HCEC 1CT (cell line): ENCODE results near the gene NEK6.

ENCODE experiments used
- DNase-seq: peaks from one replicate; pipeline ENCODE4 v3.0.0-alpha.2; 2017

NEK6 gene

DNA sequence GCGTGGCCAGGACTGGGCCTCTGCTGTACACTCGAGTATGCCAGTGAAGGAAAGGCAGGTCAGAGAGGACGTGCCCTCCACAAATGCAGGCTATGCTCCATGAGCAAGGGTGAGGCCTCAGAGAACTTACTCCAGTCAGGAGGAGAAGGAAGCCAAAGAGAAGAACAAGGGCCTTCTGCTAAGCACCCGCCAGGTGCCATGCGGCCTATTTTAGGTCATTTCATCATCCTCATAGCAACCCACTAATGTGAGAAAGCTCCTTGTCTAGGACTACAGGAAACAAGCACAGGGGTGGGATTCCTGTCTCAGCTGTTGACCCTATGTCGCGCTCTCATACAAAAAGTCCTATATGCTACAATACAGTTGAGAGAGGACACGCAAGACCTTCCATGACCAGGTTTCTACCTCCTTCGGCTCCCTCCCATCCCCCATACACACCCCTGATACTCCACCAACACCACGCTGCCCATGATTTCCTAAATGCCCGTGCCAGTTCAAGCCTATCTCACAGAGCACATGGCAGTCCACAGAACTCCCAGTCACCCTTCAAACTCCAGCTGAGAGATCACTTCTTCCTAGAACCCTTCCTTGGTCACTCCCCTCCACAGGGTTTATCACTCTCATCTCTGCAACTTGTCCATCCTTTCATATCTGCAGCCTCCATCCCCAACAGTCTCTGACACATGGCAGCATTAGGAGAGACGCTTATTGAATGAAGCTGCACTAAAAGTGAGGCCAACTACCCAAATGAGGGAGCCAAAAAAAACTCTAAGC is 130.7 kb downstream of the NEK6 start:
- no peak for DNase-seq

DNA sequence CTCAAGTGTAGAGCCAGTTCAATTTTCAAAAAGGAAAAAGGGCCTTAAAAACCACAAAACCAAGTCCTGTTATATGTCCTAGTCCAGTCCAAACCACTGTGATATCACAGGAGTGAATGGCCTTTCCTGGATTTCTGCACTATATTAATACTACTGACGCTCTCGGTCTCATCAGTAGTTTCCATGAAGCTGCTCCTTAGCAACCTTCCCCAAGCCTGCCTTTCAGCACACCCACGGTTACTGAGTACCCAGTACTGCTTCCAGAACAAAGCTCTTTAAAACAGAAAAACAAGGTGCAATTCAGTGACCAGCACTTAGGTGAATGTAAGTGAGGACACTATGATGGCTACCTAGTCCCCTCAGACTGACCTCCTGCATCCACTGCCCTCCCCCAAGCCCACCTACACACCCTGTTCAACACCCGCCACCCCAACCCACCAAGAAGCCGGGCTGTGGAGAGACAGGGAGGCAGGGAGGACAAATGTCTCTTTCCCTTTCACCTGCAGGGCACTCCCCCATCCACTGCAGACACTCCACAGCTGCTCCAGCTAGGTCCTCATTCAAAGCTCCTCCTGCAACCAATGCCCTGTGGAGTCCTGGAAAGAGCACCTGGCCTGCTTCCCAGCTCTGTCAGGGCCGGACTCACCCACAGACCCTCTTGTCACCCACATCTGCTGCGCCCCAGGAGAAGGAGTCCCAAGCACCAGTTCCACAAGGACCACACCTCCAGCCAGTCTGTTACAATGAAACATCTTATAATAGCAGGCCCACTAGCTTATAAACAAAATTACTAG is 131.6 kb downstream of the NEK6 start:
- no peak for DNase-seq

DNA sequence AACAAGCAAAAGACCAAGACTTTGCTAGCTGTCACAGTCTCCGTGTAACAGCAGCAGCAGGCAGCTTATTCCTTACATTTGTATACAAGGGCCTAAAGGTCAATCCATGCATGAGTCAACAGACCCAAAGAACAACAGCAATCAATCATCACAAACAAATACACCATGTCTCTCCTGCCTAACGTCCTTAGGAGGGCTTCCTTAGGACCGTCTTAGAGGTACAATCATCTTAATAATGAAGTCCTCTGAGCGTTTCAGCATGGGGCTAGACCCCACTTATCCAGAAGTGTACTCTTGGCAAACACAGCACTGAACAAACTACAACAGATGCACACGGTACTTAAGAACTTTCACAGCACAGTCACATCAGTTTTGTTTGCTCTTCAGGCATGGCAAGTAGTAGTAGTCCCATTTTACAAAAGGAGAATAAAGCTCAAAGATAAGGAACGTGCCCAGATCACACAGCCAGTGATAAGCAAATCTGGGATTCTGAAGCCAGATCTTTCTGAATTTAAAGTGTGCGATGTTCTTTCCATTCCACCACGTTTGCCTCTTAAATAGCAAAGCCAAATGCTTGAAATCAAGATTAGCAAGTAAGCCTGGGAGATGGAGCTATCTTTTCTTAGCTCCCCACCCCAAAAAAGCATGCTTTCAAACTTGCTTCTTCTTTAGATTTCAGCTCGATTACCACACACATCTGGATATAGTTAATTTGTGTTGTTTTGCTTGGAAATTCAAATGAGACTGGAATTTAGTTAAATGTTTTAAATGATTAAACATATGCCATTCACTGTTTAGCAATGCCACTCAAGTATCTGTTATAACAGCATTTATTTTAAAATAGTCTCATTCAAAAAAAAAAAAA is 133.3 kb downstream of the NEK6 start:
- DNase-seq: peak; percentile 78

DNA sequence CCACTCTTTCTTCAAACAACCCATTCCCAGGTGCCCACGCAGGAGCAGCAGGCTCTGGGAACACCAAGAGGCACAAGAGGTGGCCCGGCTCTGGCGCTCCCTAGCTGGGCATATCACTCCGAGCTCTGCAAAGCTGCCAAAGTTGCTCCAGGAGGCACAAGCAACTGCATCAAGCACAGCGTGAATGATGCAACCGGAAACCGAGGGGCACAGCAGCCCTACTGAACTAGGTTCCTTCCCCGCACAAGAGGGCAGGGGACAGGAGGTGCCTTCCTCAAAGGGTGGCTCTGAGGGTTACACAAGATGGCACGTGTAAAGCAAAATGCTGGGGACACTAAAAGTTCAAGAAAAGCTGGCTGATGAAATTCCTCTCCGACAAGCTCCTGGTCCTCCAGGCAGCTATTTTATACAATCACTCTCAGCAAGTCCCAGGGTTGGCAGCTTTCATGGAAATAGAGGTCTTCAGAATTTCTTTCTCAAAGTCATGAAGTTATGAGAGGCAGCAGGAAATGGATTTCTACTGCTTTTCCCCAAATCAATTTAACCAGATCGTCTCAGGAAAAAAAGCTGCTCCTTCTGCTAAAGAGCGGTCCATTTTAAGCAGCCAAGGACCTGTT is 134.6 kb downstream of the NEK6 start:
- no peak for DNase-seq

DNA sequence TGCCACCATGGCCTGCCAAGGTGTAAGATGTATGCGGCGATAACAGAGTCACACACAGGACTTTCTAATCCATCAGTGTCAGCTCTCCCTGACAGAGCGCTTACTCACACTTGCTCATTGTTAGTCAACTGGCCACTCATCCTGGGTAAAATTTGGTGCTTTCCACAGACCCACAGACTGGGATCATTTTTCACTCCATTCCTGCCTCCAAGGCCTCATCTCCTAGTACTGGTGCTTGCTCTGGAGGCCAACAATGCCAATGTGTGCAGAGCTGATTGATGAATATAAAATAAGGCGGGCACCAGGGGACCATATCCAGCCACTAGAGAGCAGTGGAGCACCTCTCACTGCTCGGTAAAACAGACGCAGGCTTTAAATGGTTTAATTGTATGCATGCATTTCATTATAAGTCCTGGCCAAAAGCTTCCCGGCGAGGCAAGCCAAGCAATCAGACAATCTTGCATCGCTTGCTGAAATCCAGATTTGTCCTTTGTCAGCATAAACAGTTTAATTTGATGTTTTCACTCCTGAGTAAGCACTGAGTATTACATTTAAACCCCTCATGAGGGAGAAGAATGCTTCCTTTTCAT is 135.2 kb downstream of the NEK6 start:
- DNase-seq: peak; percentile 98

DNA sequence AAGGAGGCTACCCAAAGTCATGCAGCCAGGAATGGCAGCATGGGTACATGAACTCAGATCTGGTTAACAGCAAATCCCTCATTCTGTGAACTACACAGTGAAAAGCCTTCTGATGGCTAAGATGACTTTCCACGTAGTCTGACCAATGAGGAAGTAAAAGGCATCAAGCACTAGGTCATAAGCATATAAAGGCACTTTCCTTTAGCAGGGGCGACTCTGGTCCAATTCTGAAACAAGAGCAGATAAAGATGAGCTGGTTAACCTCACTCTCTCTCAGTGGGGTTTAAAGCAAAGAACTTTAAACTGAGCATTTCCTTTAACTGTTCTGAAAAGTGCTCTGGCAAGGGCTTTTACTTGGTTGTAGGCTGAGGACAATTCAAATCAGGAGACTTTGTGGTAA is 136.4 kb downstream of the NEK6 start:
- no peak for DNase-seq

DNA sequence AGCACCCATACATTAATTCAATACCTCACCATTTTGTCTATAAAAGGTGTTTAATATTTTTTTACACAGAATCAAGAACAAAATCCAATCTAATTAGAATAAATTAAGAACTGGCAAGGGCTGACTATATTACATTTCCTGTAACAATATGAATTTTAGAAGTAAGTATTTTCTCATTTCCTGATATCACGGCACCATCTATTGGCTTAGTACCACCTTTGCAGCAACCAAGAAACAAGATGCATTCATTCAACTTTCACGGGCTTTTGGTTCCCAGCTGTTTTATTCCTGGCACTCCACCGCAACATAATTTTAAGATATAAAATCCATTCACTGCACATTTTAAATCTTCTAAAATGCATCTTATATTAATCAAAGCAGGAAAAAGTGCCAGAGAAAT is 136.8 kb downstream of the NEK6 start:
- DNase-seq: no peak

DNA sequence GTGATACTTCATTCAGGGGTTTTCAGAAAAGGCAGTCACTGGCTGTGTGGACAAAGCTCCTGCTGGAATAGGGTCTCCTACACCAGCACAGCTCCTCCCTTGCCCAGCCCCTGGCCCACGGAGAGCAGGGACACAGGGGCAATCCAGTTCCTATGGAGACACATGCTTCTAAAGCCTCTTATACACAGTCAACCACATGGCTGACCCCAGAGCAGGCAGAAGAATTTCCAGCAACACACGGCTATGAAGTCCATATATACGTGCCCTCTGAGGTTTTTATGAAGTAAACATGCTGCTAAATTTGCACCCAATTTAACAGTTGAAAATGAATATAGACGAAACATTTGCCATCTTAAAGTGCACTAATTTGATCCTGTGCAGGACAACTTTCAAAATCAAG is 138.1 kb downstream of the NEK6 start:
- DNase-seq: no peak

DNA sequence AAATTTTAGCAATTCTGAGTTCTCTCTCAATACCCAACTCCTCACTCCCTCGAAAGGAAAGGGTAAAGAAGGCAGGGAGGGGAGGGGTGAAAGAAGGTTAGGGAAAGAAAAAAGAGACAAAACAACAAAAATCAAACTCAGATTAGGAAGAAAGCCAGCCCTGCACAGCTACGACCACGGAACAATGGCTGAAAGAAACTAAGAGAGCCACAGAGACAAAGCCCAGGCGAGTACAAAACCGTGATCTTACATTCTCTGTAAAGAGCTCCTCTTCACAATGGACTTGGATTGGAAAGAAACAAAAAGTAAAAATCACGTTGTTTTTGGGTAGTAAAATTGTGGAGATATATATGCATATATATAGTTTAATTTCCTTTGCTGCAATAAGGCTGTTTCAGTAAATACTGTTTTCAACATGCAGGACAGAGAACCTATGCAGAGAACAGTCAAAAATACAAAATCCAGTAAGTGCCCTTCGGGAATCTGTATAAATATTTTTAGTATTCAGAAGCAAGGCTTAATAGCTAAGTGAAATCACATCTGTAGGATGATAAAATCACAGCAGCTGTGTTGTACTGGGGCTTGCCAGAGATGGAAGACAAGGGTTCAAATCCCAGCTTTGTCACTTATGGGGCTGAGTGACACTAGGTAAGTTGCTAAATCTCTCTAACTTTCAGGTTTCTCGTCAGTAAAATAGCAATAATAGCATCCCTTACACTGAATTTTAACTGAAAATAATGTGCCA is 140.6 kb downstream of the NEK6 start:
- no peak for DNase-seq

DNA sequence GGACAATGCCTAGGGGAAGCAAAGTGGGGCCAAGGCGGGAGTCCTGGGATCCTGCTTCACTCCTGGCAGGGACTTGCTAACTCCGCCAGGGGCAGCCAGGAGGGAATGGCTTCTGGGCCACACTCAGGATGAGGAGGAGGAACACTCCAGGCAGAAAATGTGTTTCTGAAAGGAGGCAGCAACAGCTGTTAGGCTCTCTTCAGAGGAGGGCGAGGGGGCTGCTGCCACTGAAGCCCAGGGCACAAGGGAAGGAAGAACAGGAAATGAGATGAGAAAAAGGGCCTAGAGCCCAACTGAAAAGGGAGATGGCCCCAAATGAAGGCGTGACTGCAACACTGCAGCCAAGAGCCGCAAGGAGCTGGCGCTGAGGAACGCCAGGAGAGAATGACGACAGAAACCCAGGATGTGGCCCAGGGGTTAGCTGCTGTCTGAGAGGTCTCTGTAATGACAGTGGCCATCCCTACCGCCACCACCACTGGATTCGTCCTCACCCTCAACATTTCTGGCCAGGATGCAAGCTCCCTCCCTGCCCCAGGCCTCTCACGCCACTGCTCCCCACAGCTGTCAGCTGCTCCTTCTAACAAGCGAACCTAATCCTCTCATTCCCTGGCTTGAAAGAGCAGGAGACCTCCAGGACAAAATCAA is 141.7 kb downstream of the NEK6 start:
- peak; percentile 21 for DNase-seq

DNA sequence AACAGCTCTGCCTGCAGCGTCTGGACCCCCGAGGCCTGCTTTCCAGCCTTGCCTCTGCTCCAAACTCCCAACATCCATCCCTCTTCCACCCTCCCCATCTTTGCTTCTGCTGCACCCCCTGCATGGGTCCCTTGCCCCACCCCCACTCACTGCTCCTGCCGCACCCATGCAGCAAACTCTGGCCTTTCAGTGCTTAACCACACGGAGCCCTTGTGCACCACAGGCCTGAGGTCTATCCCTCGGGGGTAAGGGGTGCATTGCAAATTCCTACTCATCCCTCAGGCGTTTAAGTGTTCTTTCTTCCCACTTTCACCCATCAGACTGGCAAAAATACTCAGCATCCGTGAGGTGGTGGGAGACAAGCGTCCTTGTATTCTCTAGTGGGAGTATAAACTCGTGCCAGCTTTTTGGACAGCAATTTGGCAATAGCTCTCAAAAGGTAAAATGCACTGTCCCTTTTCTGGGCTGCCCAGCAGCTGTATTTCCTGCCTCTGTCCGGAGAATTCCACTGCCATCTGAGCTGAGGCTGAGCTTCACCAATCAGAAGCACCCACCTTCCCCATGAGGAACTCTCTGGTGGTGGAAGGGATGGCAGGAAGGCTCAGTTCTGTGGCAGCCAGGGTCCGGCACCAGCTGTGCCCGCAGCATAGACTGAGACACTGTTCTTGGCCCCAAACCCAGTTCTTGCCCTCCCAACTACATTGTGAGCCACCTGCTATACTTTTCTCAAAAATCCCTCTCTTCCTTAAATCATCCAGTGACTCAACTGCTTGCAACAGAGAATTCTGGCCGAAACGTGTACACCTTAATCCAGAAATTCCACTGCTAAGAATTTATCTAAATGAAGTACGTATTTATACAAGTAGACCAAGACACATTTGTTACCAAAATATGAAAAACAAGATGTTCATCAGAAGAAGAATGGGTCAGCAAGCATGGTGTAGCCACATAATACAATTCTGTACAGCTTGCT is 142.5 kb downstream of the NEK6 start:
- DNase-seq: peak; percentile 62
